ENCODE data around the gene SCUBE1. TPM values are rescaled to one million over a fixed set of nuclear protein-coding genes. Genes with fewer than 3 reads are reported as not detected.

SCUBE1 gene
- total RNA-seq, 1 donor from 2014 or later: 42.8 TPM

DNA sequence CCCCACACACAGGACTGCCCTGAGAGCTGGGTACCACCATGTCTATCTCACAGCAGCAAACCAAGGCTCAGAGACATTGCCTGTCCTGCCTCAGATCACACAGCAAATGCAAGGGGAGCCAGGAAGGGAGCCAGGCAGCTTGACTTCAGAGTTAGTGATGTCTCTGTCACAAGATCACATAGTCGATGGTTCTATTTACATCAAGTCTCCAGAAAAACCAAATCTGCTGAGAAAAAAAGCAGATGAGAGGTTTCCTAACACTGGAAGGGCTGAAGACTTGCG lies 16.1 kb downstream of the SCUBE1 start:
- Mint-ChIP-seq H3K4me3 (peak overlapping the region; percentile 60), H3K27ac (no peak overlapping the region), H3K9me3 (no peaks in the 10 kb centered on the region), H3K4me1 (ENCODE audit: unreplicated experiment) (peaks cover 51% of the 10 kb centered on the region), H3K27me3 (peaks cover 12% of the 10 kb centered on the region), H3K36me3 (no peaks in the 10 kb centered on the region)
- no peak for TF ChIP-seq CTCF (conservative IDR thresholded peaks at IDR 0.05)
- DNase-seq (ENCODE audit: extremely low spot score, unreplicated experiment): no peak

DNA sequence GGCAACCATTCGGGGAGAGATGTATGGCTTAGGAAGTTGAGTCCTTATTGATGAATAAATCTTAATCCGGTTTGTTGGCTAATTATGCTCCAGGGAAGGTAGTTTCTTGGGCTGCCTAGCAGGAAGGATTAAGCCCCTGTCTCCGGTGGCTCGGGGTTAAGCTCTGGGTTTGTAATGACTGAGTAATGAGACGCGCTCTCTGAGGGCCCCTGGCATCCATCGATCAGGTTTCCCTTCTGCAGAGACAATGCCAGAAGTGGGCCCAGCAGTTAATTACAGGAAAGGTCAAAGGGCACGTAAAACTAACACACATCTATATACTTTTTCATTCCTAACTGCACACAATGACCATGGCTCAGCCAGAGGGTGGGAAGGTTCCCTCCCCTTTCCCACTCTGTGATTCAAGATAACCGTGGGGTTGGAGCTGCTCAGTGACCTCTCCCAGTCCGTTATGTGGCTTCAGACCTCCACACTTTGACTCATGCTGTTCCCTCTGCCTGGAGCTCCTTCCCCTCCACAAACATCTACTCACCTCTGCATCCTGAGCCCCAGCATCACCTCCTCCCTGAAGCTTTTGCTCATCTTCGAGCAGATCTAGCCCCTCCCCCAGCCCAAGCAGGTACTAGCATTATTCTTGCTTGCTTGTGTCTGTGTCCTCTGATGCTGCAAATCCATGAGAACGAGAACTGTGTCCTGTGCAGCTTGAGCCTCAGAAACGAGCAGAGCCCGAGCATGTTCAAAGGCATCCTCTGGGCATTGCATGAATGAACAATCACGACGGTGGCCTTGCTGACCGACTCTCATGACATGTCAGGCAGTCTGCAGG lies 16.6 kb downstream of the SCUBE1 start:
- H3K27ac Mint-ChIP-seq: peak overlapping the region; percentile 63
- H3K4me3 Mint-ChIP-seq: peak overlapping the region; percentile 60

DNA sequence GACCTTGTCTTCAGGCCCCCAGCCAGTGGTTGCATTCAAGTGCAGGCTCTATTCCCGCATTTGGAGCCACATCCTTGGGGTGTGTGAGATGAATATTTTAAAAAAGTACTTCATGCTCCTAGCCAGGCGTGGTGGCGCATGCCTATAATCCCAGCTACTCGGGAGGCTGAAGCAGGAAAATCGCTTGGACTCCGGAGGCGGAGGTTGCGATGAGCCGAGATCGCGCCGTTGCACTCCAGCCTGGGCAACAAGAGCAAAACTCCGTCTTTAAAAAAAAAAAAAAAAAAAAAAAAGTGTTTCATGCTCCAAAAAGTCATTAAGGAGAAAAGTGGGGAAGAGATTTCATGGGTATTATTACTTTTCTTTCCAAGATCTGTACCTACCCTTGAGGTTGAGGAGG lies 18.0 kb downstream of the SCUBE1 start:
- no peak for DNase-seq (ENCODE audit: extremely low spot score, unreplicated experiment)
- H3K36me3 Mint-ChIP-seq: no peaks in the 10 kb centered on the region
- peaks cover 36% of the 10 kb centered on the region for H3K4me1 Mint-ChIP-seq (ENCODE audit: unreplicated experiment)
- TF ChIP-seq CTCF (conservative IDR thresholded peaks at IDR 0.05): no peak
- peaks cover 23% of the 10 kb centered on the region for H3K27me3 Mint-ChIP-seq
- no peak overlapping the region for H3K27ac Mint-ChIP-seq
- H3K9me3 Mint-ChIP-seq: no peaks in the 10 kb centered on the region
- H3K4me3 Mint-ChIP-seq: no peak overlapping the region

More for the DNA sequence above, 16.6 kb downstream of the SCUBE1 start:
- Mint-ChIP-seq H3K4me1 (ENCODE audit: unreplicated experiment) (peaks cover 50% of the 10 kb centered on the region), H3K27me3 (peaks cover 13% of the 10 kb centered on the region), H3K9me3 (no peaks in the 10 kb centered on the region), H3K36me3 (no peaks in the 10 kb centered on the region)
- no peak for TF ChIP-seq CTCF (conservative IDR thresholded peaks at IDR 0.05)
- DNase-seq (ENCODE audit: extremely low spot score, unreplicated experiment): no peak

DNA sequence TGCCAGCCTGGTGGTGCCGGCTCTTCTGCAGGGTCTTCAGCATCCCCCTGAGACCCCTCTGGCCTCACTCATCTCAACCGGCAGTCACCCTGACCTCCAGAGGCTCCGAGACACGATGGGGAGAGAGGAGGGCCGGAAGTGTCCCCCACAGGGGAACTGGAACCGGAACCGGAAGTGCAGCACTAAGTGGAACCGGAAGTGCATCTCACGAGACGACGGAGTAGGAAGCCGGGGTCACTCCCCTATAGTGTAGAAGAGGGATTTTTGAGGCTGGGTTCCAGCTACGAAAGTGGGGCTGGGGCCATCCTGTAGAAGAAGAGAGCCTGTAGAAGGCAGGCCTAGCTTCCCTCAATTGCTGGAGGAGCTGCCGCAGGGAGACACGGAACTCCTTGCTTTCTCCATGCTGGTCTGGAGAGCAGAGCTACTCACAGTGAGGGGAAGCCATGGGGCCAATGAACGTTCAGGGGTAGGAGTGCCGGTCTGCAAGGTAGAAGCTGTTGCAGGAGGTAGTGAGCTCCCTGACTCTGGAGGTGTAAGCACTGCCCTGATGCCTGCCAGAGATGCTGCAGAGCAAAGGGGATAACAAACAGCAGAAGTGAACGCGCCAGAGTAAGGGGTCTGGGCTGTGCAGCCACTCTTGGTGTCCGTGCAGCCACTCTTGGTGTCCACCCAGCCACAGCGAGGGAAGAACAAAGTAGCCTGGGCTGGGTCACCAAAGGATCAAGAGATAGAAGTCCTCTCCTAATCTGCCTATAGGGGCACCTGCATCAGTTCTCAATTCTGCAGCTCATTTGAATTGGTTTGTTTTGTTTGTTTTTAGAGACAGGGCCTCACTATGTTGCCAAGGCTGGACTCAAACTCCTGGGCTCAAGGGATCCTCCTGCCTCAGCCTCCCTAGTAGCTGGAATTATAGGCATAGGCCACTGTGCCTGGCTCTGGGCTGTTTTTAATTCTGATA lies 21.9 kb downstream of the SCUBE1 start:
- H3K4me1 Mint-ChIP-seq (ENCODE audit: unreplicated experiment): peaks cover 14% of the 10 kb centered on the region
- no peak for TF ChIP-seq CTCF (conservative IDR thresholded peaks at IDR 0.05)
- H3K4me3 Mint-ChIP-seq: no peak overlapping the region
- H3K27me3 Mint-ChIP-seq: peaks cover 44% of the 10 kb centered on the region
- no peak for DNase-seq (ENCODE audit: extremely low spot score, unreplicated experiment)
- no peak overlapping the region for H3K27ac Mint-ChIP-seq
- no peaks in the 10 kb centered on the region for H3K9me3 Mint-ChIP-seq
- no peaks in the 10 kb centered on the region for H3K36me3 Mint-ChIP-seq

- Mint-ChIP-seq H3K27me3 (peaks cover 52% of the 10 kb centered on the region), H3K4me1 (ENCODE audit: unreplicated experiment) (peaks cover 5% of the 10 kb centered on the region), H3K36me3 (no peaks in the 10 kb centered on the region), H3K4me3 (no peak overlapping the region), H3K27ac (no peak overlapping the region), H3K9me3 (no peaks in the 10 kb centered on the region)
- no peak for TF ChIP-seq CTCF (conservative IDR thresholded peaks at IDR 0.05)
- DNase-seq (ENCODE audit: extremely low spot score, unreplicated experiment): no peak
Measured at GRCh38 chr22:43319661-43320486, 23.3 kb downstream of the SCUBE1 start.
